GM12878 (cell line): ENCODE results near the gene LDLRAD4. TPM values are rescaled to one million over a fixed set of nuclear protein-coding genes. Genes with fewer than 3 reads are reported as not detected.

ENCODE experiments used
- ATAC-seq: fragments of 200-7000 bp; cut with Tn5 transposase; 3 replicates; pipeline ENCODE4 v1.9.1; 2020; ENCODE audit warnings: mild to moderate bottlenecking, moderate library complexity
- BruUV-seq: library from RNA; stranded (reverse); fragments of 400-500 nt; replicated peaks from 2 replicates; lab custom pipeline; 2021; lab: Mats Ljungman, UMichigan
- CTCF ChIA-PET: fragments of 300-600 bp; sonication (Branson Sonifier 250); formaldehyde crosslinking; extraction: SDS; loops from one replicate; lab custom pipeline; 2021; ENCODE audit warnings: inconsistent platforms; lab: Yijun Ruan, JAX
- POLR2A ChIA-PET: fragments of 350-600 bp; formaldehyde crosslinking; extraction: SDS; loops from one replicate; lab custom pipeline; 2021; ENCODE audit warnings: inconsistent platforms; lab: Charles Lee
- RAD21 ChIA-PET: fragments of 300-600 bp; sonication (Branson Sonifier 250); formaldehyde crosslinking; loops from one replicate; lab custom pipeline; 2023; ENCODE audit warnings: antibody characterized with exemption; ENCODE audit not compliant: unreplicated experiment; lab: Charles Lee
- SMC1A ChIA-PET: fragments of 300-600 bp; sonication (Branson Sonifier 250); formaldehyde crosslinking; loops from one replicate; lab custom pipeline; 2023; ENCODE audit not compliant: unreplicated experiment, uncharacterized antibody; lab: Charles Lee
- DNase-seq: peaks from one replicate; pipeline ENCODE4 v3.0.0-alpha.2; 2011; ENCODE audit warnings: low read depth, low spot score
- FAIRE-seq: peaks from 3 replicates; lab custom pipeline; 2011; peaks lifted over from hg19 to GRCh38; lab: Jason Lieb, UNC
- H2AFZ ChIP-seq: 2 replicates; pipeline ENCODE4 v1.6.0; 2011; ENCODE audit warnings: low read depth, low read length, control low read depth; ENCODE audit not compliant: control insufficient read depth
- H3K27ac ChIP-seq: 2 replicates; pipeline ENCODE4 v1.5.1; 2011; ENCODE audit warnings: control low read depth; ENCODE audit not compliant: control insufficient read depth, insufficient read depth
- H3K27me3 ChIP-seq, 2 experiments: replicated peaks in 1 of 2; 2 replicates each; pipeline versions ENCODE4 v1.6.0 to v1.6.1; 2011; ENCODE audit warnings: low read length in 1 of 2; ENCODE audit not compliant: control insufficient read depth in 2 of 2, insufficient read depth in 2 of 2
- H3K36me3 ChIP-seq, 2 experiments: 2 replicates each; pipeline ENCODE4 v1.5.1; 2011; ENCODE audit warnings: low read length in 1 of 2; ENCODE audit not compliant: control insufficient read depth in 2 of 2, insufficient read depth in 2 of 2
- H3K4me1 ChIP-seq: 2 replicates; pipeline ENCODE4 v1.6.1; 2011; ENCODE audit warnings: mild to moderate bottlenecking, low read length, moderate library complexity, mixed read lengths; ENCODE audit not compliant: control insufficient read depth, insufficient read depth
- H3K4me2 ChIP-seq: 2 replicates; pipeline ENCODE4 v1.6.0; 2011; ENCODE audit warnings: control low read depth; ENCODE audit not compliant: control insufficient read depth, insufficient read depth
- H3K4me3 ChIP-seq: fragments of 200-600 bp; sonication (generic); 2 replicates; pipeline ENCODE4 v1.5.1; 2016
- H3K79me2 ChIP-seq: 2 replicates; pipeline ENCODE4 v1.6.0; 2011; ENCODE audit warnings: low read length; ENCODE audit not compliant: control insufficient read depth, insufficient read depth
- H3K9ac ChIP-seq: 2 replicates; pipeline ENCODE4 v1.8.0; 2011; ENCODE audit warnings: low read length, control low read depth, mixed read lengths; ENCODE audit not compliant: control insufficient read depth, insufficient read depth
- H3K9me3 ChIP-seq: replicated peaks from 3 replicates; pipeline ENCODE4 v1.5.1; 2011; ENCODE audit warnings: mild to moderate bottlenecking, low read length; ENCODE audit not compliant: control insufficient read depth, insufficient read depth
- H4K20me1 ChIP-seq: 2 replicates; pipeline ENCODE4 v1.6.0; 2011; ENCODE audit not compliant: control insufficient read depth, insufficient read depth
- ATF7 ChIP-seq: fragments of 450-650 bp; IDR thresholded peaks from 2 replicates; pipeline ENCODE4 v1.6.1; 2016; ENCODE audit warnings: low read depth, mild to moderate bottlenecking
- BMI1 ChIP-seq: fragments of 450-650 bp; IDR thresholded peaks from 2 replicates; pipeline ENCODE4 v1.6.1; 2016; ENCODE audit warnings: mild to moderate bottlenecking, moderate library complexity, borderline replicate concordance
- CBX3 ChIP-seq: fragments of 200-600 bp; sonication (generic); IDR thresholded peaks from 2 replicates; pipeline ENCODE4 v1.6.1; 2016; ENCODE audit warnings: low read depth, borderline replicate concordance
- GATAD2B ChIP-seq: fragments of 450-650 bp; conservative IDR thresholded peaks from 2 replicates; pipeline ENCODE4 v1.6.1; 2017; ENCODE audit warnings: low read depth, mild to moderate bottlenecking, moderate library complexity
- HCFC1 ChIP-seq: fragments of 150-350 bp; IDR thresholded peaks from 2 replicates; pipeline ENCODE4 v1.6.1; 2014; ENCODE audit warnings: low read length
- MEF2A ChIP-seq: IDR thresholded peaks from 2 replicates; pipeline ENCODE4 v1.6.1; 2011; ENCODE audit warnings: low read depth, mild to moderate bottlenecking, low read length, moderate library complexity; ENCODE audit not compliant: insufficient read depth
- MXI1 ChIP-seq: fragments of 150-350 bp; IDR thresholded peaks from 2 replicates; pipeline ENCODE4 v1.6.1; 2011; ENCODE audit warnings: low read depth, mild to moderate bottlenecking, inconsistent platforms, low read length, improper control_type of control experiment
- POLR2AphosphoS5 ChIP-seq: IDR thresholded peaks from 2 replicates; pipeline ENCODE4 v1.6.1; 2011; ENCODE audit warnings: mild to moderate bottlenecking, low read length, inconsistent platforms
- POU2F2 ChIP-seq: IDR thresholded peaks from 3 replicates; pipeline ENCODE4 v1.6.1; 2011; ENCODE audit warnings: low read depth, mild to moderate bottlenecking, low read length, borderline replicate concordance
- RFX5 ChIP-seq: IDR thresholded peaks from 2 replicates; pipeline ENCODE4 v1.6.1; 2011; ENCODE audit warnings: low read depth, low read length, improper control_type of control experiment
- RUNX3 ChIP-seq: IDR thresholded peaks from 2 replicates; pipeline ENCODE4 v1.6.1; 2012; ENCODE audit warnings: low read length, inconsistent platforms
- ZBTB33 ChIP-seq: fragments of 450-650 bp; IDR thresholded peaks from 2 replicates; pipeline ENCODE4 v1.6.1; 2017; ENCODE audit warnings: mild to moderate bottlenecking
- ZNF687 ChIP-seq: fragments of 450-650 bp; IDR thresholded peaks from 2 replicates; pipeline ENCODE4 v1.6.1; 2017; ENCODE audit warnings: mild to moderate bottlenecking, moderate library complexity
- WGBS: methylation state at CpG from one replicate; pipeline ENCODE4 v1.1.6; 2016; ENCODE audit warnings: low lambda C conversion rate; ENCODE audit not compliant: insufficient replicate concordance, insufficient coverage; ENCODE audit errors: missing lambda C conversion rate; 5-methylcytosine and 5-hydroxymethylcytosine counted together
- in situ Hi-C: fragments of 300-500 bp; cut with MboI; formaldehyde crosslinking; loops from 9 replicates; pipeline ENCODE4 v1.14.3; 2018; ENCODE audit warnings: mixed read lengths
- intact Hi-C: fragments of 100-400 bp; cut with micrococcal nuclease; formaldehyde crosslinking; loops from one replicate; pipeline ENCODE4 v1.14.2; 2022; ENCODE audit not compliant: unreplicated experiment
- polyA plus RNA-seq, 11 experiments: library from polyadenylated mRNA; depleted of rRNA in 4 of 11; unstranded in 6 of 11; stranded (reverse) in 5 of 11; fragments of >200 nt; fragmentation: Nextera tagmentation in 4 of 11; fragmentation: Illumina TruSeq in 1 of 11; extraction: Ambion mirVana in 4 of 11; extraction: Trizol in 1 of 11; gene quantifications; 1 replicate in 1 of 11; 2 replicates in 10 of 11; pipeline versions ENCODE4 v1.2.1 to v1.2.3, GENCODE V29; 2011 to 2016; ENCODE audit warnings: inconsistent platforms in 2 of 11, missing spikeins in 2 of 11, low read depth in 1 of 11
- total RNA-seq, 4 experiments: library from RNA; depleted of rRNA in 3 of 4; stranded (reverse); fragments of >200 nt in 3 of 4; fragmentation: Illumina TruSeq in 1 of 4; extraction: Trizol in 1 of 4; gene quantifications; 2 replicates each; pipeline versions ENCODE4 v1.2.1 to v1.2.3, GENCODE V29; 2013 to 2021
- TF ChIP-seq, protein P1 (sequence below): IDR thresholded peaks from 2 replicates; pipeline ENCODE4 v1.6.1; 2012; ENCODE audit warnings: low read length, inconsistent platforms

Gene LDLRAD4
- total and polyA plus RNA-seq, 10 of the 15 experiments (the other 5 are each of a cell fraction or from before 2014, with no cell fraction given), result 2.7 to 16.8 (median 11.2) TPM

GRCh38 chr18:13559754-13560153, 341.2 kb downstream of the LDLRAD4 start:
- CTCF ChIA-PET, result interaction anchor here (0.8 to 9.5 kb wide), 15 partner anchors 10 to 253 kb away, joined by 3 to 337 read pairs (median 7); partner anchors contain the start of genes FAM210A and RNMT
- in situ Hi-C loops, result loop anchor here (5.0 kb wide), 2 partner anchors 163 to 253 kb away; no protein-coding TSS in a partner anchor

More at GRCh38 chr18:13559754-13560153, 341.2 kb downstream of the LDLRAD4 start:
- H3K9ac ChIP-seq, result no peak overlapping the region
- H3K27me3 ChIP-seq, result no peaks in the 10 kb centered on the region; a peak in 1 of 4 replicates
- FAIRE-seq (no peak), DNase-seq (no peak), ATAC-seq (no peak)
- H3K79me2 ChIP-seq, result no peaks in the 10 kb centered on the region; the same call in 1 of the 2 replicates
- no peaks in the 10 kb centered on the region for H4K20me1 ChIP-seq
- intact Hi-C loops, result loop anchor here (5.0 to 10.0 kb wide), 4 partner anchors 168 to 672 kb away; partner anchors contain the start of genes CEP192, FAM210A and RNMT
- H3K36me3 ChIP-seq, result no peaks in the 10 kb centered on the region
- H3K4me2 ChIP-seq, result no peak overlapping the region
- POLR2A ChIA-PET, result interaction anchor here (0.7 to 7.6 kb wide), 5 partner anchors 10 to 69 kb away, joined by 3 to 170 read pairs (median 51); no protein-coding TSS in a partner anchor
- peaks cover 33% of the 10 kb centered on the region for H3K4me1 ChIP-seq
- SMC1A ChIA-PET, result interaction anchor here (0.6 to 9.6 kb wide), 18 partner anchors 7 to 527 kb away, joined by 3 to 372 read pairs (median 12); partner anchors contain the start of genes FAM210A and RNMT
- BruUV-seq, result no TSS peak
- 97% methylated on average over 4 of the region's 4 CpGs for WGBS
- TF ChIP-seq GATAD2B (no peak), CBX3 (no peak), POU2F2 (no peak), RFX5 (no peak), POLR2AphosphoS5 (no peak), ZNF687 (no peak), BMI1 (no peak), HCFC1 (no peak), MXI1 (no peak), ATF7 (no peak), MEF2A (no peak), RUNX3 (no peak), ZBTB33 (no peak)
- TF ChIP-seq, protein P1, sequence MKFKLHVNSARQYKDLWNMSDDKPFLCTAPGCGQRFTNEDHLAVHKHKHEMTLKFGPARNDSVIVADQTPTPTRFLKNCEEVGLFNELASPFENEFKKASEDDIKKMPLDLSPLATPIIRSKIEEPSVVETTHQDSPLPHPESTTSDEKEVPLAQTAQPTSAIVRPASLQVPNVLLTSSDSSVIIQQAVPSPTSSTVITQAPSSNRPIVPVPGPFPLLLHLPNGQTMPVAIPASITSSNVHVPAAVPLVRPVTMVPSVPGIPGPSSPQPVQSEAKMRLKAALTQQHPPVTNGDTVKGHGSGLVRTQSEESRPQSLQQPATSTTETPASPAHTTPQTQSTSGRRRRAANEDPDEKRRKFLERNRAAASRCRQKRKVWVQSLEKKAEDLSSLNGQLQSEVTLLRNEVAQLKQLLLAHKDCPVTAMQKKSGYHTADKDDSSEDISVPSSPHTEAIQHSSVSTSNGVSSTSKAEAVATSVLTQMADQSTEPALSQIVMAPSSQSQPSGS, result no peak
- no peak overlapping the region for H3K27ac ChIP-seq
- no peaks in the 10 kb centered on the region for H3K9me3 ChIP-seq
- RAD21 ChIA-PET, result interaction anchor here (1.0 to 9.6 kb wide), 16 partner anchors 10 to 382 kb away, joined by 3 to 337 read pairs (median 7); no protein-coding TSS in a partner anchor
- H3K4me3 ChIP-seq, result no peak overlapping the region
- no peak overlapping the region for H2AFZ ChIP-seq
